ENCODE data around the gene IKZF3.

IKZF3 gene

DNA sequence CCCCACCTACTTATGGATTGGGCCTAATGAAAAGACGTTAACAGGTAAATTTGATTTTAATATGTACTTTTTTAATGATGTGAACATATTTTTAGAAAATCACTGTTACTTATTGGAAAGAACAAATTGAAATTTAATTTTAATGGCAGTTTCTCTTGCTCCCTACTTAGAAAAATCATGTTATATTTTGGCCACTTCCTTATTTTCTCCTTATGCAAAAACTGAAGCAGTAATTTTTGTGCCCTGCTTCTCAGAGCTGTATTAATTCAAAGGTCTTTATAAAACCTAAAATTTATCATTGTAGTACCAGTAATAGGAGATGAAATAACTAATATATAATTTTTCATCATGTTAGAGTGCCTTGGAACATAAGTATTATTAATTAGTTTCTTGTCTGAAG is 6.7 kb upstream of the IKZF3 start:
- H2AFZ ChIP-seq (ENCODE audit: low read depth, low read length, severe bottlenecking): peak overlapping the region; percentile 72
- no peaks in the 10 kb centered on the region for H4K20me1 ChIP-seq (ENCODE audit: low read depth, low read length)
- peak overlapping the region; percentile 28 for H3K4me3 ChIP-seq (ENCODE audit: insufficient read depth, low read length, poor library complexity, severe bottlenecking)
- H3K36me3 ChIP-seq (ENCODE audit: low read length): no peaks in the 10 kb centered on the region
- peak overlapping the region; percentile 89 for H3K27ac ChIP-seq (ENCODE audit: low read depth, low read length)
- H3K27me3 ChIP-seq (ENCODE audit: low read length): no peaks in the 10 kb centered on the region
- H3K9me3 ChIP-seq (ENCODE audit: insufficient read depth, low read length): no peaks in the 10 kb centered on the region
- TF ChIP-seq CTCF (IDR thresholded peaks at IDR 0.05; ENCODE audit: insufficient read depth, low read length, poor library complexity, severe bottlenecking): no peak
- no peak for TF ChIP-seq EZH2phosphoT487 (conservative IDR thresholded peaks at IDR 0.05; ENCODE audit: low read length)
- peak overlapping the region; percentile 42 for H3K9ac ChIP-seq (ENCODE audit: low read length)
- no peaks in the 10 kb centered on the region for H3K79me2 ChIP-seq (ENCODE audit: insufficient read depth, low read length)
- H3F3A ChIP-seq (ENCODE audit: insufficient read depth): peaks cover 42% of the 10 kb centered on the region
- peak overlapping the region; percentile 83 for H3K4me2 ChIP-seq (ENCODE audit: low read depth, low read length, poor library complexity, severe bottlenecking)
- no peaks in the 10 kb centered on the region for H3K9me2 ChIP-seq (replicated peaks; ENCODE audit: insufficient read depth, low read length)

GRCh38 chr17:39868554-39868942 is 4.4 kb upstream of the IKZF3 start:
- H3K79me2 ChIP-seq (ENCODE audit: insufficient read depth, low read length): peaks cover 8% of the 10 kb centered on the region
- no peaks in the 10 kb centered on the region for H3K9me2 ChIP-seq (replicated peaks; ENCODE audit: insufficient read depth, low read length)
- H3K9ac ChIP-seq (ENCODE audit: low read length): no peak overlapping the region
- no peak overlapping the region for H3K4me2 ChIP-seq (ENCODE audit: low read depth, low read length, poor library complexity, severe bottlenecking)
- H2AFZ ChIP-seq (ENCODE audit: low read depth, low read length, severe bottlenecking): no peak overlapping the region
- H3K36me3 ChIP-seq (ENCODE audit: low read length): no peaks in the 10 kb centered on the region
- H3K27me3 ChIP-seq (ENCODE audit: low read length): no peaks in the 10 kb centered on the region
- no peak overlapping the region for H3K4me3 ChIP-seq (ENCODE audit: insufficient read depth, low read length, poor library complexity, severe bottlenecking)
- TF ChIP-seq CTCF (IDR thresholded peaks at IDR 0.05; ENCODE audit: insufficient read depth, low read length, poor library complexity, severe bottlenecking) (no peak), EZH2phosphoT487 (conservative IDR thresholded peaks at IDR 0.05; ENCODE audit: low read length) (no peak)
- H3K9me3 ChIP-seq (ENCODE audit: insufficient read depth, low read length): no peaks in the 10 kb centered on the region
- H4K20me1 ChIP-seq (ENCODE audit: low read depth, low read length): no peaks in the 10 kb centered on the region
- H3F3A ChIP-seq (ENCODE audit: insufficient read depth): peaks cover 63% of the 10 kb centered on the region
- H3K27ac ChIP-seq (ENCODE audit: low read depth, low read length): no peak overlapping the region

- Histone ChIP-seq H3K27me3 (ENCODE audit: low read length) (no peaks in the 10 kb centered on the region), H3K9ac (ENCODE audit: low read length) (peak within 1 kb of the TSS; percentile 97), H3K4me3 (ENCODE audit: insufficient read depth, low read length, poor library complexity, severe bottlenecking) (peak within 1 kb of the TSS; percentile 8), H3K27ac (ENCODE audit: low read depth, low read length) (peak within 1 kb of the TSS; percentile 93), H3K79me2 (ENCODE audit: insufficient read depth, low read length) (peaks cover 14% of the 10 kb centered on the region), H3K9me3 (ENCODE audit: insufficient read depth, low read length) (no peaks in the 10 kb centered on the region), H4K20me1 (ENCODE audit: low read depth, low read length) (no peaks in the 10 kb centered on the region), H3K9me2 (replicated peaks; ENCODE audit: insufficient read depth, low read length) (no peaks in the 10 kb centered on the region), H3K4me2 (ENCODE audit: low read depth, low read length, poor library complexity, severe bottlenecking) (peak within 1 kb of the TSS; percentile 99), H2AFZ (ENCODE audit: low read depth, low read length, severe bottlenecking) (peak within 1 kb of the TSS; percentile 44), H3K36me3 (ENCODE audit: low read length) (no peaks in the 10 kb centered on the region), H3F3A (ENCODE audit: insufficient read depth) (peaks cover 65% of the 10 kb centered on the region)
- TF ChIP-seq CTCF (IDR thresholded peaks at IDR 0.05; ENCODE audit: insufficient read depth, low read length, poor library complexity, severe bottlenecking): no peak
- no peak for TF ChIP-seq EZH2phosphoT487 (conservative IDR thresholded peaks at IDR 0.05; ENCODE audit: low read length)
These were observed 3.9 kb upstream of the IKZF3 start, which contains the start of gene ZPBP2 for GRCh38 chr17:39867880-39868553. Gene ZPBP2, plus strand, starts transcription at chr17:39868202. Its CDS starts 153 bp downstream, at chr17:39868355.

Data from SU-DHL-6 (cell line).